Measurements from ENCODE around the gene TULP4.
A peak's percentile ranks its signal among the peaks of the same experiment; 100 is the strongest.

Gene TULP4

GRCh38 chr6:158402184-158402583 is 89.9 kb downstream of the TULP4 start:
- TF ChIP-seq NFIC (IDR thresholded peaks at IDR 0.05) (no peak), TCF12 (IDR thresholded peaks at IDR 0.05; ENCODE audit: low read depth) (no peak)
- TF ChIP-seq, protein P1, sequence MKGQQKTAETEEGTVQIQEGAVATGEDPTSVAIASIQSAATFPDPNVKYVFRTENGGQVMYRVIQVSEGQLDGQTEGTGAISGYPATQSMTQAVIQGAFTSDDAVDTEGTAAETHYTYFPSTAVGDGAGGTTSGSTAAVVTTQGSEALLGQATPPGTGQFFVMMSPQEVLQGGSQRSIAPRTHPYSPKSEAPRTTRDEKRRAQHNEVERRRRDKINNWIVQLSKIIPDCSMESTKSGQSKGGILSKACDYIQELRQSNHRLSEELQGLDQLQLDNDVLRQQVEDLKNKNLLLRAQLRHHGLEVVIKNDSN (IDR thresholded peaks at IDR 0.05): no peak

DNA sequence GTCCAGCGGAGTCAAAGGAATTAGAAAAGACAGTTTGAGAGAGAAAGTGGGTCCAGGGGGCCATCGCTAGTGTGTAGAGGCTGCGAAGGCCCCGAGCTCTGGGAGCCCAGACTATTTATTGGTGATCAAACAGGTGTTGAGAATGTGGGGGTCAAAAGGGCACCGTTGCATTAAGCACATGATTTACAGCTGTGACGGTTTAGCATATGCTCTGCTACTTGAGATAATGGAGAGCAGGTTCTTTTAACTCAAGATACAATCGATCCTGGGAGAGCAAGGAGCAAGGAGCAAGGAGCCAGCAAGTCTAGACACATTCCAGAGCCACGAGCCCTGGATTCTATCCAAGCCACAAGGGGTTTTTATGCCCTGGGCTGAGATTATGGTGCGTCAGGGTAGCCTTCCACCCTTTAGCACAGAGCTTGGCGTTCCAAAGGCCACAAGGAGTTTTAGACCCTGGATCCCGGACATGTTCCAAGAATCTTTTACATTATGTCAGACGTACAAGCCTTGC is 93.1 kb downstream of the TULP4 start:
- TF ChIP-seq TEAD4 (IDR thresholded peaks at IDR 0.05) (0 out of 2 replicates have a peak, but pooled peaks have one; percentile 16), NFIC (IDR thresholded peaks at IDR 0.05) (peak; percentile 44)

- TF ChIP-seq, protein P1 (IDR thresholded peaks at IDR 0.05): no peak
Measured at GRCh38 chr6:158405933-158406332, 93.7 kb downstream of the TULP4 start.

- TF ChIP-seq ZBTB7A (IDR thresholded peaks at IDR 0.05; ENCODE audit: low read depth): no peak
- TF ChIP-seq YY1 (IDR thresholded peaks at IDR 0.05; ENCODE audit: low read depth): no peak
- TF ChIP-seq EP300 (IDR thresholded peaks at IDR 0.05; ENCODE audit: borderline replicate concordance): no peak
- no peak for TF ChIP-seq CEBPB (IDR thresholded peaks at IDR 0.05)
- TF ChIP-seq TCF12 (IDR thresholded peaks at IDR 0.05; ENCODE audit: low read depth): no peak
- TF ChIP-seq, protein P2, sequence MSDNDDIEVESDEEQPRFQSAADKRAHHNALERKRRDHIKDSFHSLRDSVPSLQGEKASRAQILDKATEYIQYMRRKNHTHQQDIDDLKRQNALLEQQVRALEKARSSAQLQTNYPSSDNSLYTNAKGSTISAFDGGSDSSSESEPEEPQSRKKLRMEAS (IDR thresholded peaks at IDR 0.05): no peak
- no peak for TF ChIP-seq CREB1 (IDR thresholded peaks at IDR 0.05; ENCODE audit: low read depth)
- TF ChIP-seq EGR1 (IDR thresholded peaks at IDR 0.05): no peak
- TF ChIP-seq TEAD4 (IDR thresholded peaks at IDR 0.05): no peak
- TF ChIP-seq TAF1 (IDR thresholded peaks at IDR 0.05; ENCODE audit: low read depth): no peak
- no peak for TF ChIP-seq FOXM1 (IDR thresholded peaks at IDR 0.05; ENCODE audit: borderline replicate concordance, low read depth)
- TF ChIP-seq, protein P1 (IDR thresholded peaks at IDR 0.05): no peak
- no peak for TF ChIP-seq RAD21 (IDR thresholded peaks at IDR 0.05; ENCODE audit: low read depth)
- TF ChIP-seq, protein P3, sequence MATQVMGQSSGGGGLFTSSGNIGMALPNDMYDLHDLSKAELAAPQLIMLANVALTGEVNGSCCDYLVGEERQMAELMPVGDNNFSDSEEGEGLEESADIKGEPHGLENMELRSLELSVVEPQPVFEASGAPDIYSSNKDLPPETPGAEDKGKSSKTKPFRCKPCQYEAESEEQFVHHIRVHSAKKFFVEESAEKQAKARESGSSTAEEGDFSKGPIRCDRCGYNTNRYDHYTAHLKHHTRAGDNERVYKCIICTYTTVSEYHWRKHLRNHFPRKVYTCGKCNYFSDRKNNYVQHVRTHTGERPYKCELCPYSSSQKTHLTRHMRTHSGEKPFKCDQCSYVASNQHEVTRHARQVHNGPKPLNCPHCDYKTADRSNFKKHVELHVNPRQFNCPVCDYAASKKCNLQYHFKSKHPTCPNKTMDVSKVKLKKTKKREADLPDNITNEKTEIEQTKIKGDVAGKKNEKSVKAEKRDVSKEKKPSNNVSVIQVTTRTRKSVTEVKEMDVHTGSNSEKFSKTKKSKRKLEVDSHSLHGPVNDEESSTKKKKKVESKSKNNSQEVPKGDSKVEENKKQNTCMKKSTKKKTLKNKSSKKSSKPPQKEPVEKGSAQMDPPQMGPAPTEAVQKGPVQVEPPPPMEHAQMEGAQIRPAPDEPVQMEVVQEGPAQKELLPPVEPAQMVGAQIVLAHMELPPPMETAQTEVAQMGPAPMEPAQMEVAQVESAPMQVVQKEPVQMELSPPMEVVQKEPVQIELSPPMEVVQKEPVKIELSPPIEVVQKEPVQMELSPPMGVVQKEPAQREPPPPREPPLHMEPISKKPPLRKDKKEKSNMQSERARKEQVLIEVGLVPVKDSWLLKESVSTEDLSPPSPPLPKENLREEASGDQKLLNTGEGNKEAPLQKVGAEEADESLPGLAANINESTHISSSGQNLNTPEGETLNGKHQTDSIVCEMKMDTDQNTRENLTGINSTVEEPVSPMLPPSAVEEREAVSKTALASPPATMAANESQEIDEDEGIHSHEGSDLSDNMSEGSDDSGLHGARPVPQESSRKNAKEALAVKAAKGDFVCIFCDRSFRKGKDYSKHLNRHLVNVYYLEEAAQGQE (IDR thresholded peaks at IDR 0.05; ENCODE audit: low read depth): no peak
- no peak for TF ChIP-seq NFIC (IDR thresholded peaks at IDR 0.05)
Measured at GRCh38 chr6:158406736-158407135, 94.5 kb downstream of the TULP4 start.

- TF ChIP-seq FOXM1 (IDR thresholded peaks at IDR 0.05; ENCODE audit: borderline replicate concordance, low read depth) (no peak), TAF1 (IDR thresholded peaks at IDR 0.05; ENCODE audit: low read depth) (no peak), CEBPB (IDR thresholded peaks at IDR 0.05) (no peak), TEAD4 (IDR thresholded peaks at IDR 0.05) (no peak), TCF12 (IDR thresholded peaks at IDR 0.05; ENCODE audit: low read depth) (no peak), RAD21 (IDR thresholded peaks at IDR 0.05; ENCODE audit: low read depth) (no peak)
- TF ChIP-seq, protein P1 (IDR thresholded peaks at IDR 0.05): no peak
Measured at GRCh38 chr6:158408013-158408412, 95.7 kb downstream of the TULP4 start.

GRCh38 chr6:158408552-158409130 is 96.4 kb downstream of the TULP4 start:
- TF ChIP-seq FOXM1 (IDR thresholded peaks at IDR 0.05; ENCODE audit: borderline replicate concordance, low read depth) (no peak), TEAD4 (IDR thresholded peaks at IDR 0.05) (no peak), NFIC (IDR thresholded peaks at IDR 0.05) (no peak), ZBTB7A (IDR thresholded peaks at IDR 0.05; ENCODE audit: low read depth) (no peak), CREB1 (IDR thresholded peaks at IDR 0.05; ENCODE audit: low read depth) (no peak), EGR1 (IDR thresholded peaks at IDR 0.05) (no peak), TCF12 (IDR thresholded peaks at IDR 0.05; ENCODE audit: low read depth) (no peak), YY1 (IDR thresholded peaks at IDR 0.05; ENCODE audit: low read depth) (no peak), EP300 (IDR thresholded peaks at IDR 0.05; ENCODE audit: borderline replicate concordance) (no peak)
- TF ChIP-seq, protein P3 (IDR thresholded peaks at IDR 0.05; ENCODE audit: low read depth): no peak
- TF ChIP-seq, protein P1 (IDR thresholded peaks at IDR 0.05): no peak
